MCF 10A (cell line): ENCODE data around the gene RBPJ. TPM values are rescaled to one million over a fixed set of nuclear protein-coding genes. Genes with fewer than 3 reads are reported as not detected.
A peak's percentile ranks its signal among the peaks of the same experiment; 100 is the strongest.
"Not testable (repeated sequence)": the region's sequence is repeated elsewhere in the genome, so short reads cannot be mapped to it uniquely, and the experiment has no call there.

Experiments used
- BruUV-seq: library from RNA; stranded (reverse); fragments of 400-500 nt; replicated peaks from 2 replicates; lab custom pipeline; 2021; lab: Mats Ljungman, UMichigan
- CTCF ChIA-PET: fragments of 300-600 bp; sonication (Branson Sonifier 250); formaldehyde crosslinking; extraction: SDS; loops from one replicate; lab custom pipeline; 2021; ENCODE audit warnings: antibody characterized with exemption, inconsistent platforms; lab: Yijun Ruan, JAX
- POLR2A ChIA-PET: fragments of 300-600, 350-650 bp; sonication (Branson Sonifier 250); formaldehyde crosslinking; extraction: SDS; loops from one replicate; lab custom pipeline; 2020; ENCODE audit warnings: antibody characterized with exemption, inconsistent platforms; lab: Yijun Ruan, JAX
- DNase-seq: peaks from one replicate; pipeline ENCODE4 v3.0.0-alpha.2; 2018; ENCODE audit not compliant: unreplicated experiment
- H3K27ac Mint-ChIP-seq: one replicate; pipeline ENCODE4 v1.8.0; 2022; ENCODE audit warnings: mild to moderate bottlenecking, low read depth, mixed read lengths; ENCODE audit not compliant: unreplicated experiment
- H3K27me3 Mint-ChIP-seq: one replicate; pipeline ENCODE4 v1.8.0; 2022; ENCODE audit warnings: mixed read lengths; ENCODE audit not compliant: insufficient read depth, unreplicated experiment
- H3K36me3 Mint-ChIP-seq: one replicate; pipeline ENCODE4 v1.8.0; 2022; ENCODE audit warnings: mild to moderate bottlenecking, moderate library complexity, mixed read lengths; ENCODE audit not compliant: insufficient read depth, unreplicated experiment
- H3K4me1 Mint-ChIP-seq: one replicate; pipeline ENCODE4 v1.8.0; 2022; ENCODE audit warnings: mixed read lengths; ENCODE audit not compliant: insufficient read depth, unreplicated experiment
- H3K4me3 Mint-ChIP-seq: one replicate; pipeline ENCODE4 v1.8.0; 2022; ENCODE audit warnings: mild to moderate bottlenecking, moderate library complexity, mixed read lengths; ENCODE audit not compliant: unreplicated experiment
- H3K9me3 Mint-ChIP-seq: one replicate; pipeline ENCODE4 v1.8.0; 2022; ENCODE audit warnings: mixed read lengths; ENCODE audit not compliant: unreplicated experiment
- CTCF ChIP-seq: fragments of 200-600 bp; IDR thresholded peaks from one replicate; pipeline ENCODE4 v1.8.0; 2022; ENCODE audit warnings: antibody characterized with exemption, mild to moderate bottlenecking; ENCODE audit not compliant: unreplicated experiment
- intact Hi-C: fragments of 100-400 bp; cut with micrococcal nuclease; formaldehyde crosslinking; loops from 2 replicates; pipeline ENCODE4 v1.14.1; 2022
- total RNA-seq: library from RNA; stranded (reverse); gene quantifications from 2 replicates; pipeline ENCODE4 v1.2.3, GENCODE V29; 2022

The RBPJ gene
- total RNA-seq, 1 experiment from 2014 or later, result 74.4 TPM

GRCh38 chr4:26388671-26389070, 67.9 kb downstream of the RBPJ start:
- Mint-ChIP-seq H3K4me3 (no peak overlapping the region), H3K27ac (peak overlapping the region; percentile 64), H3K4me1 (peaks cover 9% of the 10 kb centered on the region), H3K27me3 (no peaks in the 10 kb centered on the region), H3K9me3 (no peaks in the 10 kb centered on the region), H3K36me3 (peaks cover 26% of the 10 kb centered on the region)
- no peak for TF ChIP-seq CTCF
- DNase-seq, result peak; percentile 13
- intact Hi-C loops, result no loop called here
- CTCF ChIA-PET, result interaction anchor here (0.7 kb wide), 1 partner anchor 61 kb away, joined by 3 read pairs; no protein-coding TSS in a partner anchor
- no TSS peak for BruUV-seq
- POLR2A ChIA-PET, result no interaction called here

GRCh38 chr4:26397086-26397485, 76.3 kb downstream of the RBPJ start:
- H3K4me1 Mint-ChIP-seq, result peaks cover 3% of the 10 kb centered on the region
- H3K4me3 Mint-ChIP-seq, result no peak overlapping the region
- H3K36me3 Mint-ChIP-seq, result peaks cover 25% of the 10 kb centered on the region
- BruUV-seq, result no TSS peak
- no peak for TF ChIP-seq CTCF
- no peak overlapping the region for H3K27ac Mint-ChIP-seq
- no peak for DNase-seq
- CTCF ChIA-PET, result interaction anchor here (0.6 to 1.1 kb wide), 3 partner anchors 14 to 409 kb away, joined by 3 to 4 read pairs (median 3); no protein-coding TSS in a partner anchor
- POLR2A ChIA-PET, result interaction anchor here (0.7 kb wide), 1 partner anchor 10 kb away, joined by 5 read pairs; no protein-coding TSS in a partner anchor
- H3K9me3 Mint-ChIP-seq, result no peaks in the 10 kb centered on the region
- intact Hi-C loops, result no loop called here
- H3K27me3 Mint-ChIP-seq, result no peaks in the 10 kb centered on the region

GRCh38 chr4:26400132-26400531, 79.3 kb downstream of the RBPJ start:
- BruUV-seq, result no TSS peak

GRCh38 chr4:26402017-26402416, 81.2 kb downstream of the RBPJ start:
- H3K9me3 Mint-ChIP-seq, DNase-seq, H3K4me3 Mint-ChIP-seq, intact Hi-C loops, BruUV-seq, H3K27me3 Mint-ChIP-seq: not testable (repeated sequence)
- Mint-ChIP-seq H3K27ac (peak overlapping the region; percentile 8), H3K4me1 (peaks cover 10% of the 10 kb centered on the region), H3K36me3 (peaks cover 16% of the 10 kb centered on the region)
- ChIA-PET CTCF (interaction anchor here (0.6 to 2.8 kb wide), 3 partner anchors 8 to 343 kb away, joined by 3 to 13 read pairs (median 11); no protein-coding TSS in a partner anchor), POLR2A (interaction anchor here (1.0 kb wide), 1 partner anchor 16 kb away, joined by 3 read pairs; no protein-coding TSS in a partner anchor)

More at GRCh38 chr4:26400132-26400531, 79.3 kb downstream of the RBPJ start:
- no peak for TF ChIP-seq CTCF
- Mint-ChIP-seq H3K9me3 (no peaks in the 10 kb centered on the region), H3K27me3 (no peaks in the 10 kb centered on the region), H3K4me1 (peaks cover 10% of the 10 kb centered on the region), H3K27ac (no peak overlapping the region), H3K4me3 (no peak overlapping the region), H3K36me3 (peaks cover 18% of the 10 kb centered on the region)
- no peak for DNase-seq
- intact Hi-C loops, result no loop called here
- POLR2A ChIA-PET, result interaction anchor here (0.6 kb wide), 1 partner anchor 957 kb away, joined by 3 read pairs; no protein-coding TSS in a partner anchor
- CTCF ChIA-PET, result interaction anchor here (0.7 to 2.8 kb wide), 4 partner anchors 10 to 943 kb away, joined by 3 to 13 read pairs (median 7); no protein-coding TSS in a partner anchor
